Astrocyte of the cerebellum (primary cell): ENCODE data around the gene L3MBTL4.

Experiments used
- DNase-seq: peaks from one replicate; pipeline ENCODE4 v3.0.0-alpha.2; 2011; ENCODE audit warnings: low read depth
- H3K4me3 ChIP-seq: 2 replicates; pipeline ENCODE4 v1.5.1; 2011; ENCODE audit warnings: mild to moderate bottlenecking, low read depth, low read length, moderate library complexity
- in situ Hi-C: cut with HindIII; loops from 2 replicates; pipeline ENCODE4 v1.10.0; 2017; ENCODE audit warnings: low sequenced_read_pairs
- TF ChIP-seq, protein P1 (sequence below): IDR thresholded peaks from 2 replicates; pipeline ENCODE4 v1.5.1; 2012; ENCODE audit warnings: low read length, low read depth, moderate library complexity, mild to moderate bottlenecking; ENCODE audit errors: missing control alignments

L3MBTL4 gene

DNA sequence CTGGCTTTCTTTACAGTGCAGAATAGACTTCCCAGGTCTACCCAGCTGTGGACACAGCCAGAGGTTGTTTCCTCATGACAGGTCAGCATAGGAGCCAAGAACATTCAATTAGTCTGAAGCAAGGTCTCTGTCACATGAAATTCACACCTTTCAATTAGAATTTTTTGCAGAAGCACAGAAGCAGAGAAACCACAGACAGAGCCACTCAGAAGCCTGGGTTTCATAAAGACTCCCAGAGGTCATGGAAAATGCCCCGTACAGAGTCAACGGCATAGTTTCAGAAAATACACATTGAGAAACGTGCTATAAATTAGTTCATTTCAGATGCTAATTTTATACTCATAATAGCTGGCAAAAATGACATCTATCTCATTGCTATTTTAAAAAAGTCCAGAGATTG, 432.4 kb downstream of the L3MBTL4 start:
- in situ Hi-C loops, result no loop called here
- TF ChIP-seq, protein P1, sequence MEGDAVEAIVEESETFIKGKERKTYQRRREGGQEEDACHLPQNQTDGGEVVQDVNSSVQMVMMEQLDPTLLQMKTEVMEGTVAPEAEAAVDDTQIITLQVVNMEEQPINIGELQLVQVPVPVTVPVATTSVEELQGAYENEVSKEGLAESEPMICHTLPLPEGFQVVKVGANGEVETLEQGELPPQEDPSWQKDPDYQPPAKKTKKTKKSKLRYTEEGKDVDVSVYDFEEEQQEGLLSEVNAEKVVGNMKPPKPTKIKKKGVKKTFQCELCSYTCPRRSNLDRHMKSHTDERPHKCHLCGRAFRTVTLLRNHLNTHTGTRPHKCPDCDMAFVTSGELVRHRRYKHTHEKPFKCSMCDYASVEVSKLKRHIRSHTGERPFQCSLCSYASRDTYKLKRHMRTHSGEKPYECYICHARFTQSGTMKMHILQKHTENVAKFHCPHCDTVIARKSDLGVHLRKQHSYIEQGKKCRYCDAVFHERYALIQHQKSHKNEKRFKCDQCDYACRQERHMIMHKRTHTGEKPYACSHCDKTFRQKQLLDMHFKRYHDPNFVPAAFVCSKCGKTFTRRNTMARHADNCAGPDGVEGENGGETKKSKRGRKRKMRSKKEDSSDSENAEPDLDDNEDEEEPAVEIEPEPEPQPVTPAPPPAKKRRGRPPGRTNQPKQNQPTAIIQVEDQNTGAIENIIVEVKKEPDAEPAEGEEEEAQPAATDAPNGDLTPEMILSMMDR, result no peak
- DNase-seq, result no peak
- H3K4me3 ChIP-seq, result no peak overlapping the region

DNA sequence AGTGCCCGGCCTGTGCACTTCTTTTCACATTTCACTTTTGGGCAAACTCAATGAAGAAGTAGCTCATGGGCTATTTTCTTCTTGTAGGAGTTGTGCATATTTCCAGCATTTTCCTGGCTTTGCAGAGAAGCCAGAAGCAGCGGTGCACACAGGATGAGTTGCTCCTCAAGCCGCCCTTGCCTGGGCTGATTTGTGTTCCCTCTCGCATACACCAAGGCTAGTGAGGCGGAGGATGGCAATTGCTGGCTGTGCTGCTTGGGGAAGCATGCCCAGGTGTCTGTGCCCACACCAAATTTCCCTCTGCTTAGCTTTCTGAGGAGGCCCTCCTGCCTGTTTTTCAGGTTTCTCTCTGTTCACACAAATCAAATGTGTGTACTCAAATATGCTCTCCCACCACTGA, 434.0 kb downstream of the L3MBTL4 start:
- DNase-seq, result no peak
- in situ Hi-C loops, result no loop called here
- TF ChIP-seq, protein P1, result no peak
- no peak overlapping the region for H3K4me3 ChIP-seq

DNA sequence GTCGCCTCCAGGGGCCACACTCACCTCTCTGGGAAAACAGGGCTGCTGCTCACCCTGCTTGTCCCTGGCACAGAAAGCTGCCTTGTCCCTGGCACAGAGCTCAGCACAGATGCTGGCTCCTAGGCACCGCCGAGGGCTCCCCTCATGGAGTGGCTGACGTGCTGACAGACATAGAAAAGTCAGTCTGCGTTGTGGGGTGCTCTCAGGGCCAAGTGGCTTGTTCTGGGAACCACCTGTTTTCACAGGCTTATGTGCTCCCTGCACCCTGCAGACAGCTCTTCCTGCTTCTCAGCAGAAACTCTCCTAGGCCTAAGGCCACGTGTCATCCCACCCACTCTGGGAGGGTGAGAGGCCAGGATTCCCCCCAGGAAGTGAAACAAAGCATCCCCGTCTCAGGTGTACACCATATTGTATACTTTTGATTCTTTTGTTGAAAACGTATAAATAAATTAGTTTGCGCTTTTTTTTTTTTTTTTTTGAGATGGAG, 434.7 kb downstream of the L3MBTL4 start:
- no peak overlapping the region for H3K4me3 ChIP-seq
- in situ Hi-C loops, result no loop called here
- TF ChIP-seq, protein P1, result no peak
- DNase-seq, result no peak

DNA sequence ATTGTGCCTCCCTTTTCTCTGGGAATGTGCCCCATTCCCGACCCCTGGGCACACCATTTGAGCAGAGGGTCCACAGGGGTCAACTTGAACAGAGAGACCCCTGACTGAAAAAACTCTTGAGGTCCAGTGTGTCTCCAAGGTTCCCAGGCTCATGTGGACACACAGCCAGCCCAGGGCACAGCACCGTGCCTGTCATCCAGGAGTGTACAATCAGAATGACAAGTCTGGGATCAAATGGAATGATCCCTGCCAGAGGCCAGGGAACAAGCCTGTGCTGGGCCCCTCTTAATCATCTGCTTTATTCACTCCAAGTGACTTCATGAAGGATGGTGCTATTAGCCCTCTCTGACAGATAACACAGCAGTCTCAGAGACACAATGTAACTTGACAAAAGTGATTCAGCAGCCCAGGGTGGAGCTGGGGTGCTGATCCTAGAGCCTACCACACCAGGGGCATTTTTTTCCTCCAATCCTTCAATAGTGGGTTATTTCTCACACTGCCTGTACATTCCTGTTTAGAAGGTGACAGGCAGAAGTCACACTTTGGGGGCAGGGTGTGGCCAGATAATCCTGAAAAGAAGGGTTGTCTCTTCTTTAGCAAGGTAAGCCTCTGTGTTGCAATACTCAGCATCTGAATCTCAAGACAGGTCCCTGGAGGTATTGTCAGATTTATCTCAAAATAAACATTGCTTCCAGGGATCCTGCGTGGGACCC, 435.4 kb downstream of the L3MBTL4 start:
- no peak overlapping the region for H3K4me3 ChIP-seq
- DNase-seq, result no peak
- in situ Hi-C loops, result no loop called here
- TF ChIP-seq, protein P1, result no peak

DNA sequence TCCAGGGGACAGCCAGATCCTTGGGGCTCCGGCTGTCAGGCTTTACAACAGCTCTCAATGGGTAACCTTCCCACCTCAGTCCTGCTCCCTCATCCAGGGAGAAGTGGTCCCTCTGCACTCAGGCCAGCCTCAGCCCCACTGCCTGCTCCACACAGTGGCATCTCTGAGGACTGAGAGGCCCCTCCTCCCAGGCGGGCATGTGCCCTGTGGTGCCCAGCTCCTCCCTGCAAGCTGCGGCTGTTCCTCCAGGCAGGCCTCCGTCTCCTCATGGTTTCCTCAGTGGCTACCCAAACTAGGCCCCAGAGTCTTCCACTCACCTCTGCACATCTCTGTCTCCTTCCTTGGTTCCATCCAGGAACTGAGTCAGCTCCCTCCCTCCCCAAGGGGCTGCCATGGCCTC, 437.7 kb downstream of the L3MBTL4 start:
- no peak overlapping the region for H3K4me3 ChIP-seq
- TF ChIP-seq, protein P1, result no peak
- DNase-seq, result no peak
- in situ Hi-C loops, result no loop called here

DNA sequence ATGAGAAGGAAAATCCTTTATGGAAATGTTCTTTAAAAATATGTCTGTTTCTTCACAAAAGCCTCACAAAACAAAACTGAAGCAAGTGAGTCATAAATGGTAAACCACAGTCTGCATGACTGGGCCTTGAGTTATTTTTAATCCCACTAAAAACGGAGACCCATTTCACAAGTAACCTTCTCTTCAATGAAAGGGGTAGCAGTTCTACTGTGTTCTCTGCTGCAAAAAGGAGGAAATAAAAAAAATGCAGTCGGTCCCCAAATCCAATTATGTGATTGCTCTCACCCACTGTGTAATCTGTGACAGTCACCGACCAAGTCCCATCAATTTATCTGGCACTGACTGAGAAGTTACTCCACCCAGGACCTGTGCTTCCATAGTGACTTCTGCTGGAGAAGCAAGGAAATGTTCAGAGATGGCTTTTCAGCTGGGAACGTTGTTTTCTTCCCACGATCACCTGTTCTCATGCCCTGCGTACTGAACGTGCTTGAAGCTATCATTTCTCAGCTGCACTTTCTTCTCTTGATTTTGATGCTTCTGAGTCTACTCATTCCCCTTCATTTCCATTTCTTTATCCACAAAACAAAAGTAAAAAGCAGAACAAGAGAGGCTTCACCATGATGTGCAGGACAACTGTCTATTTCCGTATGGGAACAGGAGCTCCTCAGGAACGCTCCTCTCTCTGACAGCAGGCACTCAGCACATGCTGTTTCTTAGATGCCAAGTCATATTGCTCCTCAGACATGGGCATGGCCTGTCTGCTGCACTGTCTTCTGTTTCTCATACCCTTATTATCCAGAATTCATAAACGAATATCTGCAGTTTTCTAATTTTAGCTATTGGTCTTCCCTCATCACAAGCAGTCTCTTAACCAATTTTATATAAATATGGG, 439.4 kb downstream of the L3MBTL4 start:
- peak; percentile 78 for DNase-seq
- no peak overlapping the region for H3K4me3 ChIP-seq
- in situ Hi-C loops, result no loop called here
- TF ChIP-seq, protein P1, result peak; percentile 39
